H1 (cell line): Measurements from ENCODE around the gene MTMR2. TPM values are rescaled to one million over a fixed set of nuclear protein-coding genes. Genes with fewer than 3 reads are reported as not detected.
A peak's percentile ranks its signal among the peaks of the same experiment; 100 is the strongest.

ENCODE experiments used
- ATF2 ChIP-seq: IDR thresholded peaks from 2 replicates; pipeline ENCODE4 v1.6.1; 2012; ENCODE audit warnings: low read length, inconsistent platforms
- KDM1A ChIP-seq: fragments of 200-600, 300-600 bp; sonication (generic); IDR thresholded peaks from 2 replicates; pipeline ENCODE4 v1.7.1; 2016; ENCODE audit warnings: mild to moderate bottlenecking, low read length, borderline replicate concordance
- SP1 ChIP-seq: IDR thresholded peaks from 2 replicates; pipeline ENCODE4 v1.6.1; 2011; ENCODE audit warnings: low read depth, low read length
- TAF1 ChIP-seq: IDR thresholded peaks from 2 replicates; pipeline ENCODE4 v1.6.1; 2011; ENCODE audit warnings: mild to moderate bottlenecking, low read depth, low read length
- TBP ChIP-seq: IDR thresholded peaks from 2 replicates; pipeline ENCODE4 v1.6.1; 2011; ENCODE audit warnings: low read depth, low read length, improper control_type of control experiment
- polyA plus RNA-seq, 7 experiments: library from polyadenylated mRNA; depleted of rRNA in 3 of 7; stranded (reverse) in 5 of 7; unstranded in 2 of 7; fragments of >200 nt in 5 of 7; fragments of 200-250 nt in 2 of 7; gene quantifications; 1 replicate in 5 of 7; 2 replicates in 1 of 7; 4 replicates in 1 of 7; pipeline versions ENCODE4 v1.2.1 to v1.2.3, GENCODE V29; 2011 to 2013; ENCODE audit warnings: missing spikeins in 2 of 7, mixed read lengths in 2 of 7
- total RNA-seq: library from RNA; stranded (reverse); fragmentation: NEBNext Ultra II Directional; extraction: Animal tissue kit (Norgen Biotek cat#: 25700); gene quantifications from 2 replicates; pipeline ENCODE4 v1.2.1, GENCODE V29; 2021

The MTMR2 gene
- total and polyA plus RNA-seq, 2 of the 8 experiments (the other 6 are each of a cell fraction or from before 2014, with no cell fraction given), result 16.7 to 52.9 TPM

- TF ChIP-seq ATF2 (peak; percentile 50; the same call in 1 of the 2 replicates), SP1 (peak; percentile 7; the same call in 1 of the 2 replicates), TBP (peak; percentile 94), KDM1A (peak; percentile 59; the same call in 1 of the 2 replicates), TAF1 (peak; percentile 98)
Observed at GRCh38 chr11:95923728-95924413, at the start of gene MTMR2 (continued).
